ENCODE results near the gene MBL2. TPM values are rescaled to one million over a fixed set of nuclear protein-coding genes. Genes with fewer than 3 reads are reported as not detected.

MBL2 gene
- total RNA-seq, 1 experiment from 2014 or later, result not detected

- Mint-ChIP-seq H3K4me1 (no peaks in the 10 kb centered on the region), H3K36me3 (no peaks in the 10 kb centered on the region), H3K9me3 (peaks cover 8% of the 10 kb centered on the region), H3K27ac (no peak overlapping the region), H3K27me3 (ENCODE audit: low read depth) (no peaks in the 10 kb centered on the region), H3K4me3 (no peak overlapping the region)
- POLR2A ChIA-PET, result no interaction called here
- no peak for DNase-seq (ENCODE audit: low spot score)
- ATAC-seq, result no peak
- CTCF ChIA-PET, result interaction anchor here (1.3 kb wide), 1 partner anchor 24 kb away, joined by 4 read pairs; no protein-coding TSS in a partner anchor
- TF ChIP-seq GABPB1 (CRISPR knock-in tag; IDR thresholded peaks at IDR 0.05), result peak; percentile 47; the same call in 1 of the 2 replicates
- TF ChIP-seq ZNF121 (CRISPR knock-in tag; IDR thresholded peaks at IDR 0.05), result no peak
Measured at GRCh38 chr10:52755297-52756062, 17.1 kb downstream of the MBL2 start.

DNA sequence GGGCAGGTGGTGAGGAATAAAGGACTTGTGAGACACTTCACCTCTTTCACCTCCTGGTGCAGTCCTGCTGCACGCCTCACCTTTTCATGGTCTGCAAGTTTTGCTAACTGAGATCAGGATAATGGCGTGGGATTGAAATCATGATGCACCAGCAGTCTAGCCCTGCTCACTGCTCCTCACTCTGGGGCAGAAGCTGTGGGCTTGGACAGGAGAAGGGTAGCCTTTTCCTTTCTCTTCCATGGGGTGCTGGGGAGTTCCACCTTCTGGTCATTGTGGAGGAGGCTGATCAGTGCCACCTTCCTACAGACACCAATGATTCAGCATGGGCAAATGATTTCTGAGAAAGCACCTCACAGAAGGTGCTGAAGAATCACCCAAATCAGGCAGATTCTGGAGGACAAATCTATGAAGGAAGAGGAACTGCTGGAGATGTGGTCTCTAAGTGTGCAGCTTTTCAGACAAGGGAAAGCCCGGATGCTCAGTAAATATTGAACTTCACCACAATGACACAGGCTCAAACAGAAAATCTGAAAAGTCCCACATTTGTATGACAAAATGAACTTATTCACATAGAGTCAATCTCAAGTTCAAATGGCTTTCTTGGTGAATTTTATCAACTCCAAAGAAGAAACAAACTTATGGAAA is 19.7 kb downstream of the MBL2 start:
- no peaks in the 10 kb centered on the region for H3K4me1 Mint-ChIP-seq
- ChIA-PET CTCF (no interaction called here), POLR2A (no interaction called here)
- peaks cover 26% of the 10 kb centered on the region for H3K9me3 Mint-ChIP-seq
- H3K27ac Mint-ChIP-seq, result no peak overlapping the region
- H3K27me3 Mint-ChIP-seq (ENCODE audit: low read depth), result no peaks in the 10 kb centered on the region
- DNase-seq (ENCODE audit: low spot score) (no peak), ATAC-seq (no peak)
- no peaks in the 10 kb centered on the region for H3K36me3 Mint-ChIP-seq
- no peak overlapping the region for H3K4me3 Mint-ChIP-seq
- TF ChIP-seq SP1 (CRISPR knock-in tag; conservative IDR thresholded peaks at IDR 0.05) (no peak), ZNF219 (CRISPR knock-in tag; IDR thresholded peaks at IDR 0.05; ENCODE audit: borderline replicate concordance) (no peak), ZNF416 (CRISPR knock-in tag; IDR thresholded peaks at IDR 0.05) (no peak), ZMAT4 (CRISPR knock-in tag; IDR thresholded peaks at IDR 0.05) (no peak), FOXK1 (CRISPR knock-in tag; IDR thresholded peaks at IDR 0.05) (no peak), ATF1 (CRISPR knock-in tag; IDR thresholded peaks at IDR 0.05) (no peak), E2F1 (CRISPR knock-in tag; IDR thresholded peaks at IDR 0.05) (no peak)
- TF ChIP-seq, protein P1, sequence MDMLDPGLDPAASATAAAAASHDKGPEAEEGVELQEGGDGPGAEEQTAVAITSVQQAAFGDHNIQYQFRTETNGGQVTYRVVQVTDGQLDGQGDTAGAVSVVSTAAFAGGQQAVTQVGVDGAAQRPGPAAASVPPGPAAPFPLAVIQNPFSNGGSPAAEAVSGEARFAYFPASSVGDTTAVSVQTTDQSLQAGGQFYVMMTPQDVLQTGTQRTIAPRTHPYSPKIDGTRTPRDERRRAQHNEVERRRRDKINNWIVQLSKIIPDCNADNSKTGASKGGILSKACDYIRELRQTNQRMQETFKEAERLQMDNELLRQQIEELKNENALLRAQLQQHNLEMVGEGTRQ (CRISPR knock-in tag; IDR thresholded peaks at IDR 0.05), result no peak
- TF ChIP-seq, protein P2, sequence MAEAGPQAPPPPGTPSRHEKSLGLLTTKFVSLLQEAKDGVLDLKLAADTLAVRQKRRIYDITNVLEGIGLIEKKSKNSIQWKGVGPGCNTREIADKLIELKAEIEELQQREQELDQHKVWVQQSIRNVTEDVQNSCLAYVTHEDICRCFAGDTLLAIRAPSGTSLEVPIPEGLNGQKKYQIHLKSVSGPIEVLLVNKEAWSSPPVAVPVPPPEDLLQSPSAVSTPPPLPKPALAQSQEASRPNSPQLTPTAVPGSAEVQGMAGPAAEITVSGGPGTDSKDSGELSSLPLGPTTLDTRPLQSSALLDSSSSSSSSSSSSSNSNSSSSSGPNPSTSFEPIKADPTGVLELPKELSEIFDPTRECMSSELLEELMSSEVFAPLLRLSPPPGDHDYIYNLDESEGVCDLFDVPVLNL (CRISPR knock-in tag; IDR thresholded peaks at IDR 0.05; ENCODE audit: borderline replicate concordance, low read depth), result no peak
- TF ChIP-seq, protein P3, sequence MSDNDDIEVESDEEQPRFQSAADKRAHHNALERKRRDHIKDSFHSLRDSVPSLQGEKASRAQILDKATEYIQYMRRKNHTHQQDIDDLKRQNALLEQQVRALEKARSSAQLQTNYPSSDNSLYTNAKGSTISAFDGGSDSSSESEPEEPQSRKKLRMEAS (CRISPR knock-in tag; IDR thresholded peaks at IDR 0.05), result no peak

GRCh38 chr10:52752261-52752660 is 20.3 kb downstream of the MBL2 start:
- no peak overlapping the region for H3K27ac Mint-ChIP-seq
- ChIA-PET CTCF (interaction anchor here (1.0 kb wide), 1 partner anchor 26 kb away, joined by 3 read pairs; no protein-coding TSS in a partner anchor), POLR2A (no interaction called here)
- H3K27me3 Mint-ChIP-seq (ENCODE audit: low read depth), result no peaks in the 10 kb centered on the region
- no peaks in the 10 kb centered on the region for H3K4me1 Mint-ChIP-seq
- no peak for ATAC-seq
- H3K9me3 Mint-ChIP-seq, result peaks cover 30% of the 10 kb centered on the region
- H3K36me3 Mint-ChIP-seq, result no peaks in the 10 kb centered on the region
- DNase-seq (ENCODE audit: low spot score), result no peak
- H3K4me3 Mint-ChIP-seq, result no peak overlapping the region
- TF ChIP-seq KAT7 (CRISPR knock-in tag; IDR thresholded peaks at IDR 0.05; ENCODE audit: borderline replicate concordance), result no peak
- TF ChIP-seq ZNF219 (CRISPR knock-in tag; IDR thresholded peaks at IDR 0.05; ENCODE audit: borderline replicate concordance), result no peak
- TF ChIP-seq ZSCAN18 (CRISPR knock-in tag; IDR thresholded peaks at IDR 0.05), result no peak
- no peak for TF ChIP-seq JAZF1 (CRISPR knock-in tag; IDR thresholded peaks at IDR 0.05)
- TF ChIP-seq, protein P3 (CRISPR knock-in tag; IDR thresholded peaks at IDR 0.05), result no peak
- TF ChIP-seq NFATC4 (CRISPR knock-in tag; IDR thresholded peaks at IDR 0.05), result no peak
- TF ChIP-seq ZNF281 (CRISPR knock-in tag; IDR thresholded peaks at IDR 0.05), result no peak

Measured in WTC11 (cell line).